ENCODE results near the gene PPP2R2C. TPM values are rescaled to one million over a fixed set of nuclear protein-coding genes. Genes with fewer than 3 reads are reported as not detected.

The PPP2R2C gene
- total and polyA plus RNA-seq, 9 of the 15 experiments (the other 6 are each of a cell fraction or from before 2014, with no cell fraction given) = 0.04 to 0.06 TPM; not detected in 7

- no peak for TF ChIP-seq SFPQ (IDR thresholded peaks at IDR 0.05; ENCODE audit: low read depth, low read length)
- TF ChIP-seq ZBED1 (IDR thresholded peaks at IDR 0.05) = no peak
- TF ChIP-seq SAP30 (IDR thresholded peaks at IDR 0.05; ENCODE audit: borderline replicate concordance, insufficient read depth, low read depth, low read length, poor library complexity, severe bottlenecking) = no peak
Observed at GRCh38 chr4:6401797-6402196, 70.6 kb downstream of the PPP2R2C start (continued).

GRCh38 chr4:6396696-6397236 is 75.6 kb downstream of the PPP2R2C start:
- Histone ChIP-seq H3K27me3 (ENCODE audit: control insufficient read depth in 2 of 2, insufficient read depth in 2 of 2, low read length in 2 of 2) (peaks cover 9 to 40% of the 10 kb centered on the region in 2 experiments; a peak in 4 of 5 replicates), H3K36me3 (ENCODE audit: control insufficient read depth, insufficient read depth, low read length) (no peaks in the 10 kb centered on the region), H3K4me1 (replicated peaks in 1 of 2; ENCODE audit: control insufficient read depth in 2 of 2, insufficient read depth in 2 of 2, low read length in 2 of 2) (no peaks in the 10 kb centered on the region; a peak in 1 of 5 replicates), H2AFZ (ENCODE audit: low read depth, low read length) (no peak overlapping the region), H3K9me1 (ENCODE audit: control insufficient read depth, insufficient read depth, low read length) (no peaks in the 10 kb centered on the region), H3K9ac (ENCODE audit: insufficient read depth in 1 of 2, low read depth in 2 of 2, low read length in 2 of 2) (no peak overlapping the region; a peak in 1 of 4 replicates), H3K27ac (ENCODE audit: extremely low read depth, low read depth, low read length) (no peak overlapping the region), H3K9me3 (replicated peaks; ENCODE audit: control insufficient read depth, insufficient read depth, low read depth, low read length) (no peaks in the 10 kb centered on the region), H4K20me1 (replicated peaks; ENCODE audit: control insufficient read depth, insufficient read depth, low read length) (no peaks in the 10 kb centered on the region; the same call in 1 of the 2 replicates), H3K4me3 (no peak overlapping the region), H3K79me2 (ENCODE audit: control insufficient read depth, insufficient read depth, low read length) (no peaks in the 10 kb centered on the region), H3K4me2 (ENCODE audit: insufficient read depth, low read length) (no peak overlapping the region)
- intact Hi-C loops (cut with micrococcal nuclease) = no loop called here
- ATAC-seq (no peak), DNase-seq (ENCODE audit: extremely low read depth in 1 of 4, low spot score in 3 of 4) (no peak), FAIRE-seq (no peak)
- in situ Hi-C loops (cut with MboI) = no loop called here
- ChIA-PET CTCF (ENCODE audit: low intra/inter-chr PET ratio) (no interaction called here), POLR2A (interaction anchor here (0.7 kb wide), 1 partner anchor 406 kb away, joined by 5 read pairs; no protein-coding TSS in a partner anchor)
- no TSS peak for BruUV-seq (replicated peaks)
- 2% methylated on average over 12 of the region's 12 CpGs for WGBS (ENCODE audit: insufficient coverage, low coverage, missing lambda C conversion rate)
- TF ChIP-seq NFXL1 (CRISPR knock-in tag; IDR thresholded peaks at IDR 0.05) (no peak), MXI1 (IDR thresholded peaks at IDR 0.05; ENCODE audit: low read depth, low read length) (no peak), ZNF589 (CRISPR knock-in tag; IDR thresholded peaks at IDR 0.05; ENCODE audit: low read depth) (no peak), SMAD2 (IDR thresholded peaks at IDR 0.05; ENCODE audit: low read depth, low read length) (no peak), TGIF2 (CRISPR knock-in tag; IDR thresholded peaks at IDR 0.05) (no peak), CBX1 (IDR thresholded peaks at IDR 0.05; ENCODE audit: low read depth) (no peak), GATAD2A (IDR thresholded peaks at IDR 0.05) (no peak), CREM (IDR thresholded peaks at IDR 0.05; ENCODE audit: low read depth) (no peak), LCOR (CRISPR knock-in tag; IDR thresholded peaks at IDR 0.05) (no peak), FOXO4 (CRISPR knock-in tag; IDR thresholded peaks at IDR 0.05) (no peak), NONO (IDR thresholded peaks at IDR 0.05; ENCODE audit: low read depth in 2 of 2, low read length in 1 of 2) (no peak), JUND (IDR thresholded peaks at IDR 0.05; ENCODE audit: borderline replicate concordance, low read depth, low read length) (no peak), JUND (tag; IDR thresholded peaks at IDR 0.05; ENCODE audit: borderline replicate concordance, low read depth, low read length) (no peak), DDX20 (tag; IDR thresholded peaks at IDR 0.05; ENCODE audit: low read depth) (no peak), NBN (IDR thresholded peaks at IDR 0.05; ENCODE audit: low read depth) (no peak), ZNF436 (CRISPR knock-in tag; IDR thresholded peaks at IDR 0.05) (no peak), LARP7 (IDR thresholded peaks at IDR 0.05) (no peak), SREBF2 (CRISPR knock-in tag; IDR thresholded peaks at IDR 0.05) (no peak)
